Measurements from ENCODE around the gene MOSPD2.

MOSPD2 gene

GRCh38 chrX:14936561-14936960 is 63.3 kb downstream of the MOSPD2 start:
- Histone ChIP-seq H3K4me3 (ENCODE audit: low read depth, low read length) (no peak overlapping the region), H3K27me3 (replicated peaks) (no peaks in the 10 kb centered on the region), H3K36me3 (replicated peaks) (no peaks in the 10 kb centered on the region), H3K27ac (peak overlapping the region; percentile 11)
- in situ Hi-C loops (cut with HindIII; ENCODE audit: low pct_ligation_motif_present, low sequenced_read_pairs) = no loop called here
- TF ChIP-seq CTCF (IDR thresholded peaks at IDR 0.05; ENCODE audit: low read depth, low read length, missing control alignments) = no peak
- peak; percentile 62 for DNase-seq

- DNase-seq = no peak
- in situ Hi-C loops (cut with HindIII; ENCODE audit: low pct_ligation_motif_present, low sequenced_read_pairs) = no loop called here
- no peak for TF ChIP-seq CTCF (IDR thresholded peaks at IDR 0.05; ENCODE audit: low read depth, low read length, missing control alignments)
- Histone ChIP-seq H3K36me3 (replicated peaks) (no peaks in the 10 kb centered on the region), H3K27me3 (replicated peaks) (no peaks in the 10 kb centered on the region), H3K4me3 (ENCODE audit: low read depth, low read length) (no peak overlapping the region), H3K27ac (no peak overlapping the region)
Measured at GRCh38 chrX:14939644-14940043, 66.4 kb downstream of the MOSPD2 start.

GRCh38 chrX:14941301-14941700 is 68.1 kb downstream of the MOSPD2 start:
- no peak overlapping the region for H3K27ac ChIP-seq
- no peak for TF ChIP-seq CTCF (IDR thresholded peaks at IDR 0.05; ENCODE audit: low read depth, low read length, missing control alignments)
- no peak for DNase-seq
- no peaks in the 10 kb centered on the region for H3K36me3 ChIP-seq (replicated peaks)
- H3K27me3 ChIP-seq (replicated peaks) = no peaks in the 10 kb centered on the region
- in situ Hi-C loops (cut with HindIII; ENCODE audit: low pct_ligation_motif_present, low sequenced_read_pairs) = no loop called here
- no peak overlapping the region for H3K4me3 ChIP-seq (ENCODE audit: low read depth, low read length)

GRCh38 chrX:14942341-14942740 is 69.1 kb downstream of the MOSPD2 start:
- no peak for TF ChIP-seq CTCF (IDR thresholded peaks at IDR 0.05; ENCODE audit: low read depth, low read length, missing control alignments)
- Histone ChIP-seq H3K27ac (no peak overlapping the region), H3K36me3 (replicated peaks) (no peaks in the 10 kb centered on the region), H3K27me3 (replicated peaks) (no peaks in the 10 kb centered on the region), H3K4me3 (ENCODE audit: low read depth, low read length) (no peak overlapping the region)
- in situ Hi-C loops (cut with HindIII; ENCODE audit: low pct_ligation_motif_present, low sequenced_read_pairs) = no loop called here
- DNase-seq = no peak

- no peaks in the 10 kb centered on the region for H3K36me3 ChIP-seq (replicated peaks)
- no peak overlapping the region for H3K4me3 ChIP-seq (ENCODE audit: low read depth, low read length)
- in situ Hi-C loops (cut with HindIII; ENCODE audit: low pct_ligation_motif_present, low sequenced_read_pairs) = no loop called here
- no peaks in the 10 kb centered on the region for H3K27me3 ChIP-seq (replicated peaks)
- DNase-seq = no peak
- no peak overlapping the region for H3K27ac ChIP-seq
- no peak for TF ChIP-seq CTCF (IDR thresholded peaks at IDR 0.05; ENCODE audit: low read depth, low read length, missing control alignments)
Measured at GRCh38 chrX:14943962-14944361, 70.7 kb downstream of the MOSPD2 start.

GRCh38 chrX:14946606-14947155 is 73.5 kb downstream of the MOSPD2 start:
- in situ Hi-C loops (cut with HindIII; ENCODE audit: low pct_ligation_motif_present, low sequenced_read_pairs) = no loop called here
- Histone ChIP-seq H3K27ac (no peak overlapping the region), H3K27me3 (replicated peaks) (no peaks in the 10 kb centered on the region), H3K4me3 (ENCODE audit: low read depth, low read length) (no peak overlapping the region), H3K36me3 (replicated peaks) (no peaks in the 10 kb centered on the region)
- TF ChIP-seq CTCF (IDR thresholded peaks at IDR 0.05; ENCODE audit: low read depth, low read length, missing control alignments) = no peak
- no peak for DNase-seq

Measured in brain microvascular endothelial cell (primary cell).